HCT116 (cell line): ENCODE results near the gene ZNF32. TPM values are rescaled to one million over a fixed set of nuclear protein-coding genes. Genes with fewer than 3 reads are reported as not detected.

Experiments used
- ATAC-seq: fragments of 200-7000 bp; cut with Tn5 transposase; 2 replicates; pipeline ENCODE4 v1.9.1; 2020; ENCODE audit warnings: mild to moderate bottlenecking, moderate library complexity
- BruUV-seq: library from RNA; stranded (reverse); fragments of 400-500 nt; replicated peaks from 2 replicates; lab custom pipeline; 2021; lab: Mats Ljungman, UMichigan
- CTCF ChIA-PET: fragments of 300-600 bp; sonication (Branson Sonifier 250); formaldehyde crosslinking; loops from one replicate; lab custom pipeline; 2021; ENCODE audit warnings: antibody characterized with exemption; lab: Charles Lee
- POLR2A ChIA-PET: fragments of 300-600, 350-600 bp; sonication (Branson Sonifier 250); formaldehyde crosslinking; loops from one replicate; lab custom pipeline; 2021; ENCODE audit warnings: antibody characterized with exemption; lab: Charles Lee
- RAD21 ChIA-PET, 2 experiments: fragments of 300-600 bp; sonication (Branson Sonifier 250); formaldehyde crosslinking; loops; one replicate each; lab custom pipeline; 2023; ENCODE audit warnings: low total read pairs in 2 of 2; ENCODE audit not compliant: uncharacterized antibody in 2 of 2, unreplicated experiment in 2 of 2, low non-redundant PET in 1 of 2; lab: Charles Lee
- DNase-seq: peaks from one replicate; pipeline ENCODE4 v3.0.0-alpha.2; 2010; ENCODE audit warnings: low read depth, low spot score
- H2AFZ ChIP-seq: fragments of 200-600 bp; shearing (Covaris generic), sonication (generic); 2 replicates; pipeline ENCODE4 v1.6.1; 2017; ENCODE audit warnings: low read depth, mixed run types, mixed read lengths, antibody characterized with exemption, low read length; ENCODE audit not compliant: poor library complexity, severe bottlenecking
- H3K27ac ChIP-seq: 2 replicates; pipeline ENCODE4 v1.5.1; 2012; ENCODE audit warnings: low read depth, low read length
- H3K27me3 ChIP-seq: fragments of 200-600 bp; sonication (generic); 2 replicates; pipeline ENCODE4 v1.6.1; 2016; ENCODE audit warnings: mixed run types, low read length, mixed read lengths; ENCODE audit not compliant: insufficient read depth
- H3K36me3 ChIP-seq, 2 experiments: fragments of 200-500 bp in 1 of 2; fragments of 200-600 bp in 1 of 2; sonication (Bioruptor generic) in 1 of 2; sonication (generic) in 1 of 2; 2 replicates each; pipeline versions ENCODE4 v1.5.1 to v1.6.1; 2014 to 2016; ENCODE audit warnings: low read length in 2 of 2, inconsistent platforms in 1 of 2, mixed read lengths in 1 of 2, mixed run types in 1 of 2; ENCODE audit not compliant: insufficient read depth in 2 of 2, control insufficient read depth in 1 of 2
- H3K4me1 ChIP-seq, 2 experiments: fragments of 200-600 bp in 1 of 2; sonication (generic) in 1 of 2; 2 replicates each; pipeline versions ENCODE4 v1.5.1 to v1.6.1; 2012 to 2017; ENCODE audit warnings: low read length in 2 of 2, inconsistent platforms in 1 of 2, mild to moderate bottlenecking in 1 of 2, mixed read lengths in 1 of 2, mixed run types in 1 of 2, moderate library complexity in 1 of 2; ENCODE audit not compliant: insufficient read depth in 2 of 2, control insufficient read depth in 1 of 2
- H3K4me2 ChIP-seq: fragments of 200-600 bp; sonication (generic); 2 replicates; pipeline ENCODE4 v1.6.1; 2017; ENCODE audit warnings: mixed run types, low read length, mixed read lengths
- H3K4me3 ChIP-seq, 2 experiments: fragments of 200-600 bp in 1 of 2; sonication (generic) in 1 of 2; replicated peaks in 1 of 2; 2 replicates each; pipeline ENCODE4 v1.5.1; 2011 to 2016; ENCODE audit warnings: low read length in 2 of 2, control low read depth in 1 of 2, low read depth in 1 of 2, mild to moderate bottlenecking in 1 of 2, mixed read lengths in 1 of 2, mixed run types in 1 of 2
- H3K79me2 ChIP-seq: fragments of 200-600 bp; sonication (generic); 2 replicates; pipeline ENCODE4 v1.6.1; 2017; ENCODE audit warnings: mild to moderate bottlenecking, mixed run types, low read length, moderate library complexity, mixed read lengths; ENCODE audit not compliant: insufficient read depth
- H3K9ac ChIP-seq: fragments of 200-600 bp; sonication (generic); 2 replicates; pipeline ENCODE4 v1.6.1; 2016; ENCODE audit warnings: low read length, mixed read lengths
- H3K9me2 ChIP-seq: fragments of 200-600 bp; sonication (generic), shearing (Covaris generic); 2 replicates; pipeline ENCODE4 v1.6.1; 2017; ENCODE audit warnings: mixed run types, mild to moderate bottlenecking, moderate library complexity; ENCODE audit not compliant: insufficient read depth
- H3K9me3 ChIP-seq, 2 experiments: fragments of 200-500 bp in 1 of 2; fragments of 200-600 bp in 1 of 2; sonication (Bioruptor generic) in 1 of 2; sonication (generic) in 1 of 2; 2 replicates each; pipeline ENCODE4 v1.6.1; 2014 to 2017; ENCODE audit warnings: low read length in 2 of 2, mixed read lengths in 2 of 2, inconsistent platforms in 1 of 2, low read depth in 1 of 2, mild to moderate bottlenecking in 1 of 2, mixed run types in 1 of 2, moderate library complexity in 1 of 2; ENCODE audit not compliant: control insufficient read depth in 1 of 2, insufficient read depth in 1 of 2
- H4K20me1 ChIP-seq: fragments of 200-600 bp; sonication (generic), shearing (Covaris generic); 2 replicates; pipeline ENCODE4 v1.6.1; 2017; ENCODE audit warnings: mixed run types, mild to moderate bottlenecking, moderate library complexity; ENCODE audit not compliant: insufficient read depth
- CBX3 ChIP-seq: IDR thresholded peaks from 2 replicates; pipeline ENCODE4 v1.6.1; 2012; ENCODE audit warnings: low read depth
- EZH2phosphoT487 ChIP-seq: fragments of 200-600 bp; IDR thresholded peaks from 2 replicates; pipeline ENCODE4 v1.6.1; 2018; ENCODE audit warnings: antibody characterized with exemption, borderline replicate concordance
- POLR2A ChIP-seq: IDR thresholded peaks from 2 replicates; pipeline ENCODE4 v1.7.0; 2011; ENCODE audit warnings: borderline replicate concordance; ENCODE audit not compliant: insufficient read depth, insufficient read length; ENCODE audit errors: extremely low read depth
- SRF ChIP-seq: IDR thresholded peaks from 2 replicates; pipeline ENCODE4 v1.6.1; 2012; ENCODE audit warnings: low read depth
- TCF7L2 ChIP-seq: IDR thresholded peaks from 2 replicates; pipeline ENCODE4 v1.7.0; 2011; ENCODE audit warnings: borderline replicate concordance, inconsistent platforms; ENCODE audit not compliant: insufficient read depth, insufficient read length; ENCODE audit errors: extremely low read depth
- ZFX ChIP-seq: fragments of 450-650 bp; IDR thresholded peaks from 2 replicates; pipeline ENCODE4 v1.6.1; 2017
- ZNF274 ChIP-seq: fragments of 200-500 bp; sonication (Bioruptor generic); IDR thresholded peaks from 2 replicates; pipeline ENCODE4 v1.6.1; 2014; ENCODE audit warnings: mild to moderate bottlenecking, low read depth, low read length, inconsistent platforms
- intact Hi-C: fragments of 100-400 bp; cut with micrococcal nuclease; formaldehyde crosslinking; loops from 2 replicates; pipeline ENCODE4 v1.10.0; 2022
- total RNA-seq: library from RNA; stranded (reverse); gene quantifications from one replicate; pipeline ENCODE4 v1.2.1, GENCODE V29; 2021; ENCODE audit not compliant: unreplicated experiment

ZNF32 gene
- total RNA-seq, 1 experiment from 2014 or later, result 10.3 TPM

DNA sequence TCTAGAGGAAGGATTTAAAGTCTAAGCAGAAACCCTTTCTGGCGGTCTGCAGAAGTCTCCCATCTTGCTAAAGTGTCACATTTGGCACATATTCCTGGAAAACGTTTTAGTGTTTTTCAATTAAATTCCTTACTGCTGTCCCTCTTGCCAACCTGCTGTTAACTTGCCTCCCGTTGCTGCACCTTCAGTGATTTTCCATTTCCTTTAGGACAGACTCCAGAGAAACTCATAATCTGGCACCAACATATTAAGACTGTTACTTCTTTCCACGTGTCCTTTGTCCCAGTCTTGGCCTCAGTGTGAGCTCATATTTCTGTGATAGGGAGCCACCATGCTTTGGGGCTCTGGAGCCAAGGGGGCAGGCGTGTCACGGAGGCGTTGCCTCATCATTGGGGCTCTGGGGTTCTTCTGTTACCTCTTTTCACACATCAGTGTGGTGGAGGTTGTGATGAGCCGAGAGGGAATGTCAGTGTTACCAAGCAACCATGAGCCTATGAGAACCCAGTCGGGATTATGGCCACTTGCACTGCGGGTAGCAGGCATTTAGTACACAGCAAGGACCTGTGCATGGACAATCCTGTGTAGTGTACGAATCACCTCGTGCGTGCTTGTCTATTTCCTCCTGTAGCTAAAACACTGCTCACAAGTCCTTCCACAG is 26.0 kb upstream of the ZNF32 start:
- Histone ChIP-seq H3K4me2 (no peak overlapping the region), H3K79me2 (no peaks in the 10 kb centered on the region), H3K4me3 (no peak overlapping the region), H3K9ac (no peak overlapping the region), H3K27ac (no peak overlapping the region), H4K20me1 (no peaks in the 10 kb centered on the region), H3K4me1 (peaks cover under 1 to 3% of the 10 kb centered on the region in 2 experiments; a peak in 3 of 4 replicates), H2AFZ (no peak overlapping the region), H3K9me3 (no peaks in the 10 kb centered on the region), H3K36me3 (no peaks in the 10 kb centered on the region), H3K27me3 (no peaks in the 10 kb centered on the region), H3K9me2 (no peaks in the 10 kb centered on the region)
- intact Hi-C loops, result loop anchor here (10.0 kb wide), 1 partner anchor 210 kb away; no protein-coding TSS in a partner anchor
- DNase-seq, result no peak
- no TSS peak for BruUV-seq
- POLR2A ChIA-PET, result no interaction called here
- no peak for TF ChIP-seq EZH2phosphoT487
- TF ChIP-seq SRF, result no peak
- no peak for TF ChIP-seq CBX3
- CTCF ChIA-PET, result interaction anchor here (3.0 kb wide), 1 partner anchor 712 kb away, joined by 13 read pairs; no protein-coding TSS in a partner anchor
- RAD21 ChIA-PET, result no interaction called here
- ATAC-seq, result no peak

GRCh38 chr10:43673471-43673870 is 24.8 kb upstream of the ZNF32 start:
- ChIA-PET RAD21 (no interaction called here), CTCF (interaction anchor here (3.0 kb wide), 1 partner anchor 713 kb away, joined by 13 read pairs; no protein-coding TSS in a partner anchor), POLR2A (no interaction called here)
- H3K9me2 ChIP-seq, result no peaks in the 10 kb centered on the region
- H3K27me3 ChIP-seq, result no peaks in the 10 kb centered on the region
- no peaks in the 10 kb centered on the region for H3K36me3 ChIP-seq
- TF ChIP-seq ZFX (0 out of 2 replicates have a peak, but pooled peaks have one; percentile 11), TCF7L2 (no peak), POLR2A (no peak), ZNF274 (no peak)
- H3K4me2 ChIP-seq, result no peak overlapping the region
- H3K4me1 ChIP-seq, result no peaks in the 10 kb centered on the region
- DNase-seq, result no peak
- no peak for ATAC-seq
- H3K79me2 ChIP-seq, result no peaks in the 10 kb centered on the region
- no peak overlapping the region for H3K9ac ChIP-seq
- no peak overlapping the region for H3K27ac ChIP-seq
- H3K9me3 ChIP-seq, result no peaks in the 10 kb centered on the region
- no peaks in the 10 kb centered on the region for H4K20me1 ChIP-seq
- intact Hi-C loops, result loop anchor here (10.0 kb wide), 1 partner anchor 211 kb away; no protein-coding TSS in a partner anchor
- H2AFZ ChIP-seq, result no peak overlapping the region
- no TSS peak for BruUV-seq
- H3K4me3 ChIP-seq, result no peak overlapping the region
